ENCODE results near the gene VPS13D.
A peak's percentile ranks its signal among the peaks of the same experiment; 100 is the strongest.
"Not testable (repeated sequence)": the region's sequence is repeated elsewhere in the genome, so short reads cannot be mapped to it uniquely, and the experiment has no call there.

VPS13D gene

DNA sequence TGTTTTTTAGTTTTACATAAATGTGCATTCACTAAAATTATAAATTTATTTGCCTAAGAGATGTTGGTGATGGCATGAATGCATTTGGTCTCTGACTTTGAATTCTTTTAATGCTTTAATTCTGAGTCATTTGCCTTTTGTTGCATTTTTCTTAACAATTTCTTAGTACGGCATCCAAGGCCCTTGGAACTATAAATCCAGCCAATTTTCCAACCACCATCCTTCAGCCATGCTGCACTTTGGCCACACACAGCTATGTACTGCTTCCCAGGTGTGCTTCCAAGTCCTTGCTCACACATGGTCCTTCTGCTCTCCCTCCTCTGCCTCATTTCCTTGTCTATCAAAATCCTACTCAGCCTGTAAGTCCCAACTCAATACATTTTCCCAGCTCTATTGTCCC, 227.1 kb downstream of the VPS13D start:
- DNase-seq = no peak

DNA sequence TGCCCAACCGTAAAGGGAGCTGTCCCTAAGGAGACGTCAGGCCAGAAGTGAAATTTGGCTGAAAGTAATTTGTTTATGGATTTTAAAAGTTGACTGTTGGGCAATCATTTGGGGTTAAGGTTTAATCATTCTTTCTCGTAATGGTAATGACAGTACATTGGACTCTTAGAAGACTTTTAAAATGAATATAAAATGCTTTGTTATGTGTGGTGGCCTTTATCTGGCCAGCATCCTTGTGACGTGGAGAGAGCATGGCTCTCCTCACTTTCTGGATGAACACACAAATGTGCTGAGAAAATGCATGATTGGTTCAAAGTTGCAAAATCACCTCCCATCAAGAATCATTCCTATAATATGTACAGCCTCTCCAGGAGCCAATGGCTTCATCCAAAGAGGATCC, 227.9 kb downstream of the VPS13D start:
- DNase-seq = no peak

DNA sequence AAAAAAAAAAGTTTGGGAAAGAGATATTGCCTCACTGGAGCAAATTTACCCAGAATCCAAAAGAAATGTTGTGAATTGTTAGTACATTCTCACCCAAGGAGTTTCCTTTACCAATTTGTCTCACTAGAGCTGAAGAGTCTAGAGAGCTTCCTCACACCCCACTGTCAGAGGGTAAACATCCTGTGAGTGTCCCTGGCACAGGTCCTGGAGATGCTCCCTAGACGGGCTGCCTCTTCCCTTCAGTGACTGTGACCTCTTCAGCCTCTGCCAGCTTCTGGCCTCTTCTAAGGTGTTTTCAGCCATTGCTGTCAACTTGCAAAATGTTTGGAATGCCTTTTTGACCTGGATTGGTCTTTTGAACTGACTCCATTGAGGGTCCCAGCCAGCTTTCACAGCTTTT, 228.7 kb downstream of the VPS13D start:
- no peak for DNase-seq

DNA sequence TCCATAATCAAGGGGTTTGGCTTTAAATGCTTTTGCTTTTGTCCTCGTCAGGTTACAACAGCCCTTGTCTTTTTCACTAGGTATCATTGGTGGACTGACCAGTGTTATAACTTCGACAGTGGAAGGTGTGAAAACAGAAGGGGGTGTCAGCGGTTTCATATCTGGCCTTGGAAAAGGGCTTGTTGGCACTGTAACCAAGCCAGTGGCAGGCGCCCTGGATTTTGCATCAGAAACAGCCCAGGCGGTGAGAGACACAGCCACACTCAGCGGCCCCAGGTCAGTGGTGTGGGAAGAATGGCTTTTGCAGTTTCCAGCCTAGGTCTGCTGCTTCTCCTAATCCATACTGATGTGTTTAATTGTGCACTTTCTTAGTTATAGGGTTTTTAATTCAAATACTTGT, 230.3 kb downstream of the VPS13D start:
- no peak for DNase-seq

DNA sequence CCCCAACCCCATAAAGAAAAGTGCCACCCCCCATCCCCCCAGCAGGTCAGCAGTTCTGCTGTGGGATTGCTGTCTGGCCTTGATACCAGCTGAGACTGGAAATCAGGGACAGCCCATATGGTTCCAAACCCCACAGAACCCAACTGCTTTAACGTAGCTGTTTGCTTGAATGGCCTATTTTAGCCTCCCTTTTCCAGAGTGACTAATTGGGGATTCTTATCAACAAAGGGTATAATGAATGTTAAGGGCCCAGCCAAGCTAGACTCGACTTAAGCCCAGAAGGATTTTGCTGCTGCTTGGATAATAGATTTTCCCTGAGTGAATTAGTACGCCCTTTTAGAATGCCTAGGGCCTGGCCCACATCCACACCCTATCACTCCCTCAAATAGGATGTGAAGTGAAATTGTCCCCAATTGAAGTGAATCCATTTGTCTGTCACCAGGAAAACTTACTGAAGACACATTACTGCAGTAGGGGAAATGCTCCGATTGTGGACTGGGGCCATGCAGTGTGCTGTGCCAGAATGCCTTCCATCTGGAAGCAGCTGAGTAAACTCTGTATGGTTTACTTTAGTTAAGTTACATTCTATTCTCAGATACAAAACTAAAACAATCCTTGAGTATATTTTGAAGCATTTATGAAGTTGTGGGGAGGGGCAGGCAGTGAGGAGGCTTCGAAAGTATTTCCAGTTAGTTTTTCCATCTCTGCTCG, 231.2 kb downstream of the VPS13D start:
- peak; percentile 14 for DNase-seq

GRCh38 chr1:12461754-12462153, 231.9 kb downstream of the VPS13D start:
- DNase-seq = no peak

GRCh38 chr1:12462586-12462985, 232.8 kb downstream of the VPS13D start:
- DNase-seq = no peak

GRCh38 chr1:12464045-12464461, 234.2 kb downstream of the VPS13D start:
- DNase-seq = no peak

DNA sequence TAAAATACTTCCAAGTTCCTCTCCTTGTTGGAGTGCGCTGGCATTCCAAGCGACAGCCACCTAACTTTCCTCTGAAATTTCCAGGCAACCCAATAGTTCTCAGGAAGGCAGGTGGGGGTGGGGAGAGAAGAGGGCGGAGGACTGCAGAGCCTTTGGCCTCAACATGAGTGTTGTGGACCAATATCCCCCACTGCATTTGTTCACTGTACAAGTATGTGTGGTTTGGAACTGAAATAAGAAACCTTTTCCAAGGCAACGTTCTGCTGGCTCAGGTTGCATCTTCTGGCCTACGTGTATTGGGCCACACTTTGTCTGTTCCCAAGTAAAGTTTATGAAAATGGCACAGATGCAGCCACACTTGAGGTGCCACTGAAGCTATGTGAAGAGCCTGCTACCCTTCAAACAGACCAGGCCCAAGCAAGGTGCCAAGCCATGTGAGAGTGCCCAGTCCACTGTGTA, 234.8 kb downstream of the VPS13D start:
- DNase-seq = no peak

- no peak for DNase-seq
These were observed 235.3 kb downstream of the VPS13D start for GRCh38 chr1:12465126-12465525.

- DNase-seq = no peak
These were observed 237.0 kb downstream of the VPS13D start for GRCh38 chr1:12466816-12467215.

- no peak for DNase-seq
These were observed 237.9 kb downstream of the VPS13D start for GRCh38 chr1:12467570-12468286.

GRCh38 chr1:12468323-12468722, 238.5 kb downstream of the VPS13D start:
- DNase-seq = no peak

- DNase-seq = peak; percentile 42
These were observed 239.7 kb downstream of the VPS13D start for GRCh38 chr1:12469493-12469892.

GRCh38 chr1:12469990-12470389, 240.2 kb downstream of the VPS13D start:
- no peak for DNase-seq

DNA sequence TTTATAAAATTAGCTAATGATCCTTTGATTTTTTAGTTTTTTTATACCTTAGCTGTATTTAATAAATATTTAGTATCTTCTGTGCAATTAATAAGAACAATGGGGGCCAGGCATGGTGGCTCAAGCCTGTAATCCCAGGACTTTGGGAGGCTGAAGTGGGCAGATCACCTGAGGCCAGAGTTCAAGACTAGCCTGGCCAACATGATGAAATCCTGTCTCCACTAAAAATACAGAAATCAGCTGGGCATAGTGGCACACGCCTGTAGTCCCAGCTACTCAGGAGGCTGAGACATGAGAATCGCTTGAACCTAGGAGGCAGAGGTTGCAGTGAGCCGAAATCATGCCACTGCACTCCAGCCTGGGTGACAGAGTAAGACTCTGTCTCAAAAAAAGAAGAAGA, 241.1 kb downstream of the VPS13D start:
- DNase-seq = not testable (repeated sequence)

DNA sequence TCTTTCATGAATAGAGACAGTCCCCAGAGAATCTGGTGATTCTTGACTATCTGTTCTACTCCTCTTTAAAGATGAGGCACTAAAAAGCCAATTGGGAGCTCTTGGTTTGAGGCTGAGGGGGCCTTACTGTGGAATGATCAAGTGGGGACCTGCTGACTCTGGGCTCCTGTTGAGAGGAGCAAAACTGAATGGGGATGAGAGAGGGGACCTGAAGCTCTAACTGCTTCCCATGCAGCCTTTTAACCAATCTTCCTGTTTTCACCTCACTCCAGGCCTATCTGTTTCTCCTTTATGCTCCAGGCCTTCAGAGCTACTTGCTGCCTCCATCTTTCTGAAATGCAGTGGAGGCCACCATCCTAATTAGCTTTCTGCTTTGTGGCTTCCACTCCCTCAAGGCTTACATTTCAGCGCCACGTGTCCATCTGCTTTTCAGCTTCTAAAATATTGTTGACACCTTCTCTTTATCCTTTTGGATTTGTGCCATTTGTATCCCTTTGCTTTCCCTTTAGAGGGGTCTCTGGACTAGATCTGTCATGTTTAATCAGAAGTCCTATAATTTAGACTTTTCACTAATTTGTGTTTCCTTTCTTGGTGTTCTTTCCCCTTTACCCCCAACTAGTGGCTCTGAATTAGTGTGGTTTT, 242.4 kb downstream of the VPS13D start:
- no peak for DNase-seq

DNA sequence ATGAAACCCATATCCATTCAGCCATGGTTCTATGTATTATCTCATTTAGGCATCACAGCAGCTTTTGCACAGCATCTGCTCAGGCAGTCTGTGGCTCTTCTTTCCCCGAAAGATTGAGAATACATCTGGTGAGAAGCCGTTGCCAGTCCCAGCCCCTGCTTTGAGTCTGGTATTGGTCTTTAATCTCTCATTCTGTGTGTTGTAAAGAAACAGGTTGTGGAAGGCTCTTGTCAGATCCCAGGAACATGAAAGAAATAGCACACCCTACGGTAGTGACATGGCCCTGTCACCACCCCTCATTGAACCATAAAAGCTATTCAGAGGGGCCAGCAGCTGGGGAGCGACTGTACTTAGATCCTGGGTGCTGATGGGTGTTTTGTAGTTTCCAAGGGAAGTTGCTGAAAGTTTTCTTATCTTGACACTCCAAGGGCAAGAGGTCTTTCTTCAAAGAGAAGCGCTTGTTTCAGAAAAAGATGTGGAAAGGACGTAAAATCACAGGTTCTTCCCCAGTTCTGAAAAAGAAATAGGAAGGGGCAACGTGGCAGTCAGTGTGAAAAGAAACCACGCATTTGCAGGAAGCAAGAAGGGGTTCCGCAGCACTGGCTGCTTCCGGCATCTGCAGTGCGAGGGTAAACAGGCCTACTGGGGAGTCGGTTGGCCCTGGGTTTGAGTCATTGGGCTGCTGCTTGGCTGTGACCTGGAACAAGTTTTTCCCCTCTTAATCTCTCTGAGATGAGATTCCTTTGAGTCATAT, 243.1 kb downstream of the VPS13D start:
- DNase-seq = no peak

DNA sequence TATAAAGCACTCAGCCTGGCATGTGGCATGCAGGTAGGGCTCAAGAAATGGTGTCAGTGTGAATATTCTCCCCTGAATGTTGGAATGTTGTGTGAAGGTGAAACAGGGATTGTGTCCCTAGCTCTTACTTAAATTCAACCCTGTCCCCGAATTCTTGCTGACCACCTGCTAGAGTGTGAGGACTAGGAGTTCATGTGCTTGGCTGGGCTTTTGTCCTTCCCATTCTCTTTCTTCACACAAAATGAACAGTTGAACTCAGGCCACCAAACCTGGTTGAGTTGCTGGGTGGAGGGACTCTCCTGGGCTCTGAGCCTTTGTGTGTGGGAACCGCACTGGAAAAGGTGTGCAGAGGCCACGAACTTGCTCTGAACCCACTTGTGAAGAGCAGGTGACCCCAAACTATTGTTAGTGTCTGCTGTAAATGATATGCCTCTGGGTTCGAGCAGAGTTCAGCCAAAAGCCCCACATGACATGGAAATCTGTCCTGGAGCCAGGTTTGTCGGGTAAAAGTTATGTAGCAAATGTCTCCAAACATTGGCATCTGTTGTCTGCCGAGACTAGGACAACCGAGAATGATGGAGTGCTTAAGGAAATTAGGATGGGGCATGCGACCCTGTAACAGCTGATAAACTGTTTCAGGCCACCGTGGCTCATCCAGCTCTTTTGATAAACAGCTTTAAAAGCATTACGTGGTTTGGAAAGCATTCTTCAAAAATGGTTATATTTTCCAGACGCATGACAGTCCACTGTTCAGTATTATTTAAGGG, 243.9 kb downstream of the VPS13D start:
- DNase-seq = no peak

- no peak for DNase-seq
These were observed 245.3 kb downstream of the VPS13D start for GRCh38 chr1:12475101-12475500.

DNA sequence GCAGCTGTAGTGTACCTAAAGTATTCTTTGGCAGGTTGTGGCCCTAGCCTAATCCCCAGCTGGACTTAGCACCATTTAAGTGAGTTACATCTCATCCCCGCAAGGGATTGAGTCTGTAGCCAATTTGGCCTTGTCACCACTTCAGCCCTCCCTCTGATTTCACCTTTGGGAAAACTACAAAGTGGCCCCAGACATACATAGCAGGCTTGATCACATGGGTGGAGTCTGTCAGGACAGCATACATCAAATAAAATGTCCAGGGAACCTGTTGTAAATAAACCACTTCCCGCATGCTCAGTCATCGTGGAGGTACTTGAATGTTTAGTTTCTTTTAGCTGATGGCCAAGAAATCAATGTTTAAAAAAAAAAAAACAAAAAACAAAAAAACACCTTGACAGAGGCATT, 245.7 kb downstream of the VPS13D start:
- peak; percentile 71 for DNase-seq

- DNase-seq = peak; percentile 71
These were observed 246.1 kb downstream of the VPS13D start for GRCh38 chr1:12475947-12476346.
